Thymus (tissue), 11 donors: ENCODE data around the gene NEGR1. TPM values are rescaled to one million over a fixed set of nuclear protein-coding genes. Genes with fewer than 3 reads are reported as not detected.
"Not testable (repeated sequence)": the region's sequence is repeated elsewhere in the genome, so short reads cannot be mapped to it uniquely, and the experiment has no call there.

Source experiments
- DNase-seq, 9 donors: peaks; one replicate each; pipeline ENCODE4 v3.0.0-alpha.2; 2013; ENCODE audit warnings: low spot score in 9 of 9, low read depth in 6 of 9, missing footprints in 1 of 9
- H3K27ac ChIP-seq, 2 donors: one replicate each; pipeline ENCODE4 v1.5.1; 2013; ENCODE audit warnings: control low read depth in 1 of 2, low read depth in 1 of 2, low read length in 1 of 2, mild to moderate bottlenecking in 1 of 2, moderate library complexity in 1 of 2
- H3K27me3 ChIP-seq, 2 donors: one replicate each; pipeline ENCODE4 v1.5.1; 2013; ENCODE audit warnings: low read length in 1 of 2; ENCODE audit not compliant: control insufficient read depth in 2 of 2, insufficient read depth in 1 of 2
- H3K36me3 ChIP-seq, 2 donors: one replicate each; pipeline ENCODE4 v1.5.1; 2013; ENCODE audit warnings: low read length in 1 of 2, mild to moderate bottlenecking in 1 of 2, moderate library complexity in 1 of 2; ENCODE audit not compliant: control insufficient read depth in 2 of 2, insufficient read depth in 2 of 2
- H3K4me1 ChIP-seq, 2 donors: one replicate each; pipeline ENCODE4 v1.5.1; 2013; ENCODE audit warnings: low read length in 2 of 2; ENCODE audit not compliant: control insufficient read depth in 2 of 2, insufficient read depth in 2 of 2
- H3K4me3 ChIP-seq, 2 donors: one replicate each; pipeline ENCODE4 v1.5.1; 2013; ENCODE audit warnings: low read length in 2 of 2, control low read depth in 1 of 2, mild to moderate bottlenecking in 1 of 2
- H3K9me3 ChIP-seq, 2 donors: one replicate each; pipeline ENCODE4 v1.5.1; 2013; ENCODE audit warnings: low read length in 1 of 2, mild to moderate bottlenecking in 1 of 2; ENCODE audit not compliant: control insufficient read depth in 2 of 2, insufficient read depth in 1 of 2
- WGBS: extraction: QIAGEN DNeasy Blood & Tissue Kit; methylation state at CpG from one replicate; pipeline ENCODE4 v1.1.7; 2013; 5-methylcytosine and 5-hydroxymethylcytosine counted together
- polyA plus RNA-seq: library from polyadenylated mRNA; stranded (reverse); fragments of 200-250 nt; gene quantifications from one replicate; pipeline ENCODE4 v1.2.3, GENCODE V29; 2013
- total RNA-seq: library from RNA; stranded (reverse); fragments of 120-200 nt; gene quantifications from one replicate; pipeline ENCODE4 v1.2.4, GENCODE V29; 2013
- donor health status: healthy.

Gene NEGR1
- total and polyA plus RNA-seq, 2 donors = 2.8 to 3.3 TPM

DNA sequence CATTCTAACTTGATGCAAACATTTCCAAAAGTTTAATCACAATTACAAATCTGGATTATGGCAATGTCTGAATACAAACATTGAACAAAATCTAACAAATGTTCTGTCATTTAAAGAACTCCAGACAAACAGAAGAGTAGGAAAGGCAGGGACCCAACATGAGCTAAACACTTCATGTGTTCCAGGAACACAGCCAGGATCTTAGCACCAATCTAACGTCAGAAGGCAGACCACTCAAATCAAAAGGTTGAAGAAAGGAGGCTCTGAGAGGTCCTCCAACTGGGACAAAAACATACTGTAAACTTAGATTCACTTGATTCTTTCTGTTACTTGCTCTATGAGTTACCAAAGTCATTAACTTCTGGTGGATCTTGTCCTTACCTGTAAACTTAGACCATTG, 374.0 kb downstream of the NEGR1 start:
- DNase-seq = no peak
- Histone ChIP-seq H3K36me3 (no peaks in the 10 kb centered on the region), H3K27me3 (no peaks in the 10 kb centered on the region), H3K27ac (no peak overlapping the region), H3K4me3 (no peak overlapping the region), H3K4me1 (no peaks in the 10 kb centered on the region), H3K9me3 (no peaks in the 10 kb centered on the region)
- 81% methylated on average over 1 of the region's 1 CpG for WGBS

DNA sequence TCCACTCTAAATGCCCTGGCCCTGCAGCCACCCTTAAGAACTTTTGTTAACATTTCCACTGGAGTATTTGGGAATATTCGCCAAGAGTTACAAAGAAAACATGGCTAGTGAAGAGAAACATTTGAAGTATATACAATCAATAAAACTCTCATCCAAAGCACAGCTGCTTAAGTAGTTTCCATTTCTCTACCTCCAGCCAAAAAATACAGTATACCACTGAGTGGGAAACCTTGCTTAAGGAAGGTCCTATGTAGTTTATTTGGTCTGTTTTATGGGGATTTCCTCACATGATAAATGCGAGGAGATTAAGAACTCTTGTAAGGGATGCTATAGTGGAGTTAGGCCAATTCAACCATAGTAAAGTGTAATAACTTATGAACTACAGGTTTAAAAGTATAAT, 382.5 kb downstream of the NEGR1 start:
- WGBS = 98% methylated on average over 2 of the region's 2 CpGs

DNA sequence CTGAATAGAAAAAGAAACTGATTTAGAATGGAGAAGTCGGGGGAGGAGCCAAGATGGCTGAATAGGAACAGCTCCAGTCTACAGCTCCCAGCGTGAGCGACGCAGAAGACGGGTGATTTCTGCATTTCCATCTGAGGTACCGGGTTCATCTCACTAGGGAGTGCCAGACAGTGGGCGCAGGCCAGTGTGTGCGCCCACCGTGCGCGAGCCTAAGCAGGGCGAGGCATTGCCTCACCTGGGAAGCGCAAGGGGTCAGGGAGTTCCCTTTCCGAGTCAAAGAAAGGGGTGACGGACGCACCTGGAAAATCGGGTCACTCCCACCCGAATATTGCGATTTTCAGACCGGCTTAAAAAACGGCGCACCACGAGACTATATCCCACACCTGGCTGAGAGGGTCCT, 394.2 kb downstream of the NEGR1 start:
- H3K27ac ChIP-seq, H3K27me3 ChIP-seq, H3K4me3 ChIP-seq, H3K4me1 ChIP-seq, DNase-seq, H3K9me3 ChIP-seq, H3K36me3 ChIP-seq: not testable (repeated sequence)
- 99% methylated on average over 23 of the region's 23 CpGs for WGBS

More for the DNA sequence above, 382.5 kb downstream of the NEGR1 start:
- Histone ChIP-seq H3K9me3 (no peaks in the 10 kb centered on the region), H3K27me3 (no peaks in the 10 kb centered on the region), H3K36me3 (no peaks in the 10 kb centered on the region), H3K27ac (no peak overlapping the region), H3K4me3 (no peak overlapping the region), H3K4me1 (no peaks in the 10 kb centered on the region)
- no peak for DNase-seq

DNA sequence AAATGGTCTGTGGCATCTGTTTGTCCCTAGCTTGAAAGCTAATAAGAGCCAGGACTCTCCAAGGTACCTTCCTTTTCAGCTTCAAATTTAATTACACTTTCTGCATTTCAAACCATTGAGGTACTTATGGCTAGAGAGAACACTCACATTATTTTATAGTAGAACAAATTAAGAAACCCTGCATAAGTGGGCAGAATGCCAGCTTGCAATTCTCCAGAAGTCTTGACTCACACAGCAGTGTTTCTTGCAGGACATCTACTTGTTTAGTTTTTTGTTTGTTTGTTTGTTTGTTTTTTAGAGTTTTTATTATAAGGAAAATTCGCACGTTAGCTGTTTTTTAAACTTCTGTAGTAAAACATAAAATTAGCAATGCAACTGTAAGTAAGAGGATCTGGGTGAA, 397.2 kb downstream of the NEGR1 start:
- no peaks in the 10 kb centered on the region for H3K27me3 ChIP-seq
- no peak for DNase-seq
- H3K9me3 ChIP-seq = no peaks in the 10 kb centered on the region
- 94% methylated on average over 2 of the region's 2 CpGs for WGBS
- no peak overlapping the region for H3K4me3 ChIP-seq
- H3K27ac ChIP-seq = no peak overlapping the region
- H3K36me3 ChIP-seq = no peaks in the 10 kb centered on the region
- H3K4me1 ChIP-seq = peaks cover 0 to 3% of the 10 kb centered on the region in 2 donors

DNA sequence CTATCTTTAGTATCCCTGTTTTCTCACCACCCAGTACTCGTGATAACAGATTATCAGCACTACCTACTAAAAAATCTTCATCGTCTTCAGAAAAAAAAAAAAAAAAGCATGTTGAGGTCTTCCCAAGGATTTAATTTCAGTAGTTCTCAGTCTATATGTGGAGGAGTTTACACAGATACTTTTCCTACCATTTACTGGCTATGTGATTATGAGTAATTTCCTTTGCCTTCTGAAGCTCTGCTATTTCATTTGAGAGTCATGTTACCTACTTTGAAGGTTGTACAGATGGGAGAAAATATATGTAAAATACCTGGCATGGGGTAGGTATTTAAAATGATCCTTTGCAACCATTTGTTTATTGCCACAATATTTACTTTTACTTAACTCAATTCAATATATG, 399.7 kb downstream of the NEGR1 start:
- no peaks in the 10 kb centered on the region for H3K27me3 ChIP-seq
- H3K27ac ChIP-seq = no peak overlapping the region
- no peak overlapping the region for H3K4me3 ChIP-seq
- H3K4me1 ChIP-seq = peaks cover 0 to 3% of the 10 kb centered on the region in 2 donors
- DNase-seq = no peak
- H3K9me3 ChIP-seq = no peaks in the 10 kb centered on the region
- H3K36me3 ChIP-seq = no peaks in the 10 kb centered on the region
- 42% methylated on average over 2 of the region's 2 CpGs for WGBS

DNA sequence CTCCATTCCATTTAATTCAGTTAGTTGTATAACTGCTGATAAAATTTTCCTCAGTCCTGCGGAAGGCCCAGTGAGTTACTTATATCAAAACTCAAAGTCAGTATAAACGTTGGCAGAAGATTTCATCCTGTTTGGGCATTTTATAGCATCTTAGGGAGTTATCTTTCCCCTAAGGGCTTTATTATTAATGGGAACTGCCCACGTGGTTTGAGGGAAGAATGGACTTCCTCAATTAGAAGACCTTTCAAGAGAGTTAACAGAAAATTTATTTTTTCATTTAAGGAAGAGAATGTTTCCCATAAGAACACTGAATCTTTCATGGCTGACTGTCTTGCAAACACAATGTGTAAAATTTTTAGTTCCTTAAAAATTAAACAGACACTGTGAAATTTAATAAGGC, 400.1 kb downstream of the NEGR1 start:
- peaks cover 0 to 3% of the 10 kb centered on the region in 2 donors for H3K4me1 ChIP-seq
- no peaks in the 10 kb centered on the region for H3K36me3 ChIP-seq
- no peaks in the 10 kb centered on the region for H3K27me3 ChIP-seq
- no peak for DNase-seq
- H3K4me3 ChIP-seq = no peak overlapping the region
- 19% methylated on average over 3 of the region's 3 CpGs for WGBS
- H3K27ac ChIP-seq = peak overlapping the region in 1 of 2 donors; percentile 22
- no peaks in the 10 kb centered on the region for H3K9me3 ChIP-seq

DNA sequence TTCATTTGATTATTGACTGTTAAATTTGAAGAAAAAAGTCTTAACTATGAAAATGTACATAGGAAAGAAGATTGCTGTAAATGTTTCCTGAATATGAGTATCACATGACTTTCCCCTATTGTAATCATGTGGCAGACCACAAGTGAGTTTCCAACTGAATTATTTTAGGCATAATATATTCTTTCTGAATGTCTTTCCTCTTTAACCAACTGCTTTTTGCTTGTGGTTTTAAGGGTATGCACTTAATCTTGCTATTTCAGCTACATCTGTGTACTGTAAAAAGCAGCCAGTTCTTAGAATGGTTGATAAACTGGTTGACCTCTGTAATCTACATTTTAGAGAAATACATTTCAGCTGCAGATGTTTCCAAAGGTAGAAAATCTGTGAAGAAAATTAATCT, 400.7 kb downstream of the NEGR1 start:
- no peak overlapping the region for H3K4me3 ChIP-seq
- peak in 5 of 9 donors; percentile 8 to 60 (median 18) for DNase-seq

DNA sequence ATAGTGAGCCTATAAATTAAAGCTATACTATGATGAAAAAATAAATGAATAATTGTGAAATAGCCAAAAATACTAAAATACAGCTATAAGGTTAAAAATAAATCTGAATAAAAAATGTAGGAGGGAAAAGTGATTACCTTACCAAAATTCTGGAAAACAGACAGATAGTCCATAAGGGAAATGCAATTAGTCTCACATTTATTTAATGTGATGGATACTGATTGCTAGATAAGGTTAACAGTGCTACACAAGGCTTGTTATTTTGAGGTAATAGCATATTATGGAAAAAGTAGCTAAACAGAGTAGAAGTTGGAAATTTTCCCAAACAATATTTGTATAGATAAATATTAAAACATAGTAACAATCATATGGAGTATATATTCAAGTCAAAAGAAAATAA, 413.0 kb downstream of the NEGR1 start:
- Histone ChIP-seq H3K27ac (no peak overlapping the region), H3K9me3 (no peaks in the 10 kb centered on the region), H3K36me3 (no peaks in the 10 kb centered on the region), H3K27me3 (no peaks in the 10 kb centered on the region), H3K4me3 (no peak overlapping the region), H3K4me1 (no peaks in the 10 kb centered on the region)
- DNase-seq = no peak

More for the DNA sequence above, 400.7 kb downstream of the NEGR1 start:
- Histone ChIP-seq H3K27ac (peak overlapping the region in 1 of 2 donors; percentile 22), H3K9me3 (no peaks in the 10 kb centered on the region), H3K4me1 (peaks cover 0 to 3% of the 10 kb centered on the region in 2 donors), H3K27me3 (no peaks in the 10 kb centered on the region), H3K36me3 (no peaks in the 10 kb centered on the region)

DNA sequence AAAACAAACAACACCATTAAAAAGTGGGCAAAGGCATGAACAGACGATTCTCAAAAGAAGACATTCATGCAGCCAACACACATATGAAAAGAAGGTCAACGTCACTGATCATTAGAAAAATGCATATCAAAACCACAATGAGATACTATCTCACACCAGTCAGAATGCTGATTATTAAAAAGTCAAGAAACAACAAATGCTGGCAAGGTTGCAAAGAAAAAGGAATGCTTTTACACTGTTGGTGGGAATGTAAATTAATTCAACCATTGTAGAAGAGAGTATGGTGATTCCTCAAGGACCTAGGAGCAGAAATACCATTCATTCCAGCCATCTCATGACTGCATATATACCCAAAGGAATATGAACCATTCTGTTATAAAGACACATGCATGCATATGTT, 419.6 kb downstream of the NEGR1 start:
- Histone ChIP-seq H3K4me3 (no peak overlapping the region), H3K4me1 (no peaks in the 10 kb centered on the region), H3K9me3 (no peaks in the 10 kb centered on the region), H3K27ac (no peak overlapping the region), H3K36me3 (no peaks in the 10 kb centered on the region), H3K27me3 (no peaks in the 10 kb centered on the region)
- 88% methylated on average over 2 of the region's 2 CpGs for WGBS
- no peak for DNase-seq

DNA sequence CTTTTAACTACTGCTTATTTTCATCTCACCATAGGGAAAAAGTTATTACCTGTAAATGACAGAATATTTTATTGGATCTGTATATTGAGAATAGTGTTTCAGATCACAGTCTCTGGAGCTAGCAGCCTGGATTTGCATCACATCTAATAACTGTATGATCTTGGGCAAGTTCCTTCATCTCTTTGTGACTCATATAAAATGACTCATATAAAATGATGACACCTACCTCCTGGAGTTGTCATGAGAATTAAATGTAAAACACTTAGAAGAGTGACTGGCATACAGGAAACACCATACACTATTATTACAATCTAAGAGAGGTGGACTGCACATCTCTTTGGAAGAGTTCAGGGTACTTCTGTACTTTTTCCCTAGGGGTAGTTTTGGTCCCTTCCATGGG, 421.3 kb downstream of the NEGR1 start:
- no peak overlapping the region for H3K4me3 ChIP-seq
- no peak overlapping the region for H3K27ac ChIP-seq
- DNase-seq = no peak

More for the DNA sequence above, 421.3 kb downstream of the NEGR1 start:
- no peaks in the 10 kb centered on the region for H3K36me3 ChIP-seq
- no peaks in the 10 kb centered on the region for H3K9me3 ChIP-seq
- no peaks in the 10 kb centered on the region for H3K27me3 ChIP-seq
- no peaks in the 10 kb centered on the region for H3K4me1 ChIP-seq
